Hematopoietic multipotent progenitor cell treated with erythropoietin and hydrocortisone succinate and interleukin-3 and kit ligand, for 6 days (in vitro differentiated cells): ENCODE data around the gene PTGES2.
A peak's percentile ranks its signal among the peaks of the same experiment; 100 is the strongest.

Experiments
- DNase-seq: peaks from one replicate; pipeline ENCODE4 v3.0.0-alpha.2; 2015

Gene PTGES2

GRCh38 chr9:128102861-128103588, 24.5 kb downstream of the PTGES2 start:
- DNase-seq = no peak

- DNase-seq = no peak
These were observed 25.3 kb downstream of the PTGES2 start for GRCh38 chr9:128102196-128102595.

GRCh38 chr9:128101690-128102089, 25.8 kb downstream of the PTGES2 start:
- DNase-seq = no peak

GRCh38 chr9:128101231-128101661, 26.3 kb downstream of the PTGES2 start:
- no peak for DNase-seq

GRCh38 chr9:128100581-128100980, 26.9 kb downstream of the PTGES2 start:
- no peak for DNase-seq

- DNase-seq = no peak
These were observed 27.5 kb downstream of the PTGES2 start for GRCh38 chr9:128099932-128100491.

- DNase-seq = no peak
These were observed 28.1 kb downstream of the PTGES2 start for GRCh38 chr9:128099231-128099931.

- DNase-seq = peak; percentile 97
These were observed 29.0 kb downstream of the PTGES2 start for GRCh38 chr9:128098297-128099230.

- DNase-seq = no peak
These were observed 29.8 kb downstream of the PTGES2 start for GRCh38 chr9:128097543-128098296.

- DNase-seq = peak; percentile 56
These were observed 30.7 kb downstream of the PTGES2 start for GRCh38 chr9:128096616-128097536.

GRCh38 chr9:128094950-128095544, 32.5 kb downstream of the PTGES2 start:
- DNase-seq = no peak

GRCh38 chr9:128094166-128094949, 33.2 kb downstream of the PTGES2 start:
- DNase-seq = peak; percentile 99

- DNase-seq = no peak
These were observed 34.5 kb downstream of the PTGES2 start for GRCh38 chr9:128093011-128093410.

GRCh38 chr9:128092199-128092977, 35.1 kb downstream of the PTGES2 start:
- no peak for DNase-seq

GRCh38 chr9:128091571-128091970, 36.0 kb downstream of the PTGES2 start:
- no peak for DNase-seq

- DNase-seq = no peak
These were observed 36.4 kb downstream of the PTGES2 start for GRCh38 chr9:128091144-128091543.

- peak; percentile 54 for DNase-seq
These were observed 38.2 kb downstream of the PTGES2 start for GRCh38 chr9:128089299-128089698.

GRCh38 chr9:128088253-128088945, 39.1 kb downstream of the PTGES2 start:
- no peak for DNase-seq
